Astrocyte of the spinal cord (primary cell): ENCODE measurements around the gene MTERF1.
A peak's percentile ranks its signal among the peaks of the same experiment; 100 is the strongest.

Experiments used
- DNase-seq: peaks from one replicate; pipeline ENCODE4 v3.0.0; 2011; ENCODE audit warnings: low read depth, low spot score
- H3K4me3 ChIP-seq: 2 replicates; pipeline ENCODE4 v1.5.1; 2011; ENCODE audit warnings: low read depth, mild to moderate bottlenecking, low read length, moderate library complexity
- in situ Hi-C: cut with HindIII; loops from 2 replicates; pipeline ENCODE4 v1.10.0; 2017; ENCODE audit warnings: low sequenced_read_pairs
- TF ChIP-seq, protein P1 (sequence below): IDR thresholded peaks from 2 replicates; pipeline ENCODE4 v1.5.1; 2012; ENCODE audit warnings: low read depth, mild to moderate bottlenecking, low read length, inconsistent platforms

Gene MTERF1

DNA sequence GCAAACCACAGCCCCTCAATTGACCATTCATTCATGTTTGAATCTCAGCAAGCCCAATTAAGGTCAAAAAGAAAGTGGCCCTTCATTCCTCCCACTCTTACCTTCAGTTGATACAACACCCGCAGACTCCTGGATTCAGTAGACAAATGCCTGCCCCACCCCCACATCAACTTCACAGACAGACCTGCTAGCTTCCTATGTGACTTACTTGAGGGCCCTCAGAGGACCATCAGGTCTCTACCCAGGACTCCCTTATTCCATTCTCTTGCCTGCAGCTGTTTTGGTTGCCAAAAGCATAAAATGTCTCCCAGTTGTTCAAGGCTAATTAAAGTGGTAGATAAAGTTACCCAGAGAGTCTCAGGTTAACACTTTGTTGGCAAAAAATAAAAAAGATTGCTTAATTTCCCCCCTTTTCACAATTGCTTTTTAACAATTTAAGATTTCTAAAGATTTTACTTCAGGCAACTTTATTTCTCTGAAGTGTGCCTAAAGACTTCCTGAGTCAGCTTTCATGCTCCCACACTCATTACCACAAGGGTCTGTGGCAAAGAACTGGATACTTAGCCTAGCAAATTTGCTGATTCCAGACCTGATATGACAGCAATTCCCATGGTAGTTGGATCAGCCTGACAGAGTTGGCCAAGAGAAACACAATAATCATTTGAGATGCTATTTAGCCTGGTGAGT lies 3.3 kb upstream of the MTERF1 start:
- DNase-seq: peak; percentile 65
- TF ChIP-seq, protein P1, sequence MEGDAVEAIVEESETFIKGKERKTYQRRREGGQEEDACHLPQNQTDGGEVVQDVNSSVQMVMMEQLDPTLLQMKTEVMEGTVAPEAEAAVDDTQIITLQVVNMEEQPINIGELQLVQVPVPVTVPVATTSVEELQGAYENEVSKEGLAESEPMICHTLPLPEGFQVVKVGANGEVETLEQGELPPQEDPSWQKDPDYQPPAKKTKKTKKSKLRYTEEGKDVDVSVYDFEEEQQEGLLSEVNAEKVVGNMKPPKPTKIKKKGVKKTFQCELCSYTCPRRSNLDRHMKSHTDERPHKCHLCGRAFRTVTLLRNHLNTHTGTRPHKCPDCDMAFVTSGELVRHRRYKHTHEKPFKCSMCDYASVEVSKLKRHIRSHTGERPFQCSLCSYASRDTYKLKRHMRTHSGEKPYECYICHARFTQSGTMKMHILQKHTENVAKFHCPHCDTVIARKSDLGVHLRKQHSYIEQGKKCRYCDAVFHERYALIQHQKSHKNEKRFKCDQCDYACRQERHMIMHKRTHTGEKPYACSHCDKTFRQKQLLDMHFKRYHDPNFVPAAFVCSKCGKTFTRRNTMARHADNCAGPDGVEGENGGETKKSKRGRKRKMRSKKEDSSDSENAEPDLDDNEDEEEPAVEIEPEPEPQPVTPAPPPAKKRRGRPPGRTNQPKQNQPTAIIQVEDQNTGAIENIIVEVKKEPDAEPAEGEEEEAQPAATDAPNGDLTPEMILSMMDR: no peak
- in situ Hi-C loops: no loop called here
- no peak overlapping the region for H3K4me3 ChIP-seq

DNA sequence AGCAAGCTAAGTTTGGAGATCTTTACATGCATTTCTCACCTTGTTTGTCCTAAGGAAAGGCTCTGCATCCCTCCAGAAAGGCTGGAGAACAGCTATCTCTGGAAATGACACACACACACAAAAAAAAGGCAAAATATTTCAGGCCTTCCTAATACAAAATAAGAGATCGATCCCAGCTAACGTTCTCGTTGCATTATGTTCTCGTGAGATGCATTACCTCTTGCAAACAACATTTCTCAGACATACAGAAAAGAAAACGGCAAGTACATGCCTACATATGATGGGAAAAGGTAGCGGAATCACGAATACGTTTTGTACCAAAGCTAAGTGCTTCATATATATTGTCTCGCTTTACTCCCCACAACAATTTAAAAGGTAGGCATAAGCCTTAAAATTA lies 488 bp downstream of the MTERF1 start:
- peak overlapping the region; percentile 93 for H3K4me3 ChIP-seq
- DNase-seq: no peak
- in situ Hi-C loops: no loop called here
- TF ChIP-seq, protein P1: no peak

DNA sequence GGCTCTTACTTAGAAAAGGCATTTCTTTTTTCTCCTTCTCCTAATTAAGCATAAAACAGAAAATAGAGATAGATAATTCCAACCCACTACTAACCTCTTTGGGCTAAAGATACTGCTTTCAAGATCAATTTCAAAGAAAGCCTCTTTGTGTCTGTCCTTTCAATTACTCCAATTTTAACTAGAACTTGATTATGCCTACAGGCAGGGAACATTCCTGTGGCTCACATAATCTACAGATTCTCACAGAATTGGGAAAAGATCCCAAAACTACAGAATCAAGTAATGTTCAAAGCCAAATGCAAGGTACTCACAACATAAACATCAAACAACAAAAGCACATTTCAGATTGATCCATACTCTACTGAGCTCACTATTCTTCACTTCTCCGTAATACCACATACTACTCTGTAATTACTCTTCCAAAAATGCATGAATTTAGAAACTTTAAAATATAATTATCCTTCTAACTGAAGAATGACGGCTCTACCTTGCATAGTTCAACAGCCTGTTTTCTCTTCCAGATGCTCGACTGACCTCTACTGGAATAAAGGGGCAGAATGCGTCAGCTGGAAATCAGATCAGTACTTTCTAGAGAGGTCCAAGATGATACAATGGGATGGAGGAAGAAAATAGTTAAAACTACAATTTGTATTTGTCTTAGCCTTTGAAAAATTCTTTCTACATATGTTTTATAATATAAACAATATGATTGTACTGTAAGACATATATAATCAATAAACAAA lies 3.9 kb downstream of the MTERF1 start:
- in situ Hi-C loops: no loop called here
- no peak for DNase-seq
- TF ChIP-seq, protein P1: peak; percentile 50
- no peak overlapping the region for H3K4me3 ChIP-seq

DNA sequence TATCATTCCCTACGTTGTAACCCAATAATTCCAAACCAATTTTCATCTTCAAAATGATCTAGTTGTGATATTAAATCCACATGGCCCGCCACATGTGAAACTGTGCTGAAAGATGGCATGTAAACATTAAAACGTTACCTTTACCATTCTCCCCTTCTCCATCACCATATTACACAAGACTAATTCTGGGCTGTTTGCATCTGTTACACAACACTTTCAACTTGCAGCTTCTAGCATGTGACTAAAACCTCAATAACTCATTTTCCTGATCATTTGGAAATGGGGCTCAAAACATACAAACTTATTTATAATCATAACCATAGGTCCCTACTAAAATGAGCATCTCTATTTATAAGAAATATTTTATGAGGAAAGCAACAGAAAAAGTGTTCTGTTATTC lies 4.7 kb downstream of the MTERF1 start:
- H3K4me3 ChIP-seq: no peak overlapping the region
- TF ChIP-seq, protein P1: no peak
- in situ Hi-C loops: no loop called here
- no peak for DNase-seq

DNA sequence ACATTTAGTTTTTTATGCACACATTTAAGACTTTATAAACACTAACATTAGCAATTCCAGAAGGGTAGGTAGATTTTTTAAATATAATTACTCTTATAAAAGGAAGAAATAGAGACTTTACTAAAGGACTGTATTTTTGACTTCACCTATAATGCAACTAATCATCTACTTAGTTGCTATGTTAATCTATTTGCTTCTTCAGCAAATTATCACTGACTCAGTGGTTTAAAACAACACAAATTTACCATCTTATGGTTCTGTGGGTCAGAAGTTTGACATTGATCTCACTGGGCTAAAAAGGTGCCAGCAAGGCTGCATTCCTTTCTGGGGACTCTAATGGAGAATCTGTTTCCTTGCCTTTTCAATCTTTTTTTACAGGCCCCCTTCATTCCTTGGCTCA lies 7.6 kb downstream of the MTERF1 start:
- DNase-seq: no peak
- H3K4me3 ChIP-seq: no peak overlapping the region
- in situ Hi-C loops: no loop called here
- TF ChIP-seq, protein P1: no peak

DNA sequence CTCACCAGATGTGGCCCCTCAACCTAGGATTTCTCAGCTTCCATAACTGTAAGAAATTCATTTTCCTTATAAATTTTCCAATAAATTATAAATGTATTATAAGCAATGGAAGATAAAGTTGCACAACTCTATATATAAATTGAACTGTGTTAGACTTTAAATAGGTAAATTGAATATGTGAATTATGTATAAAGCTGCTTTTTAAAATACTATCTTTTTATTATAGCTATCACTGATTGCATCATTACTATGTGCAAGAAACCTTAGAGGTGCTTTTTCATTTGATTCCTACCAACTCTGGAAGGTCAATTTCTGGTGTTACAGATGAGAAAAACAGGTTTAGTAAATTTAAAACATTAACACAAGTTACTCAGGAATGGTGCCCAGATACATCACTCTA lies 8.4 kb downstream of the MTERF1 start:
- in situ Hi-C loops: no loop called here
- DNase-seq: no peak
- no peak overlapping the region for H3K4me3 ChIP-seq
- TF ChIP-seq, protein P1: no peak
